GM23338 (cell line): ENCODE data around the gene WNT7A. TPM values are rescaled to one million over a fixed set of nuclear protein-coding genes. Genes with fewer than 3 reads are reported as not detected.

Experiments used
- ATAC-seq: fragments of 200-7000 bp; cut with Tn5 transposase; 3 replicates; pipeline ENCODE4 v1.9.1; 2020
- DNase-seq: peaks from one replicate; pipeline ENCODE4 v3.0.0-alpha.2; 2015; ENCODE audit warnings: low spot score
- H2AFZ ChIP-seq: fragments of 200-600 bp; sonication (generic); 2 replicates; pipeline ENCODE4 v1.8.0; 2016; ENCODE audit warnings: antibody characterized with exemption, mild to moderate bottlenecking, moderate library complexity
- H3F3A ChIP-seq: fragments of 200-600 bp; sonication (generic); replicated peaks from 2 replicates; pipeline ENCODE4 v1.8.0; 2017; ENCODE audit warnings: antibody characterized with exemption, mixed run types, low read depth
- H3K27ac ChIP-seq: fragments of 200-600 bp; sonication (generic); 2 replicates; pipeline ENCODE4 v1.6.1; 2016; ENCODE audit warnings: low read depth
- H3K27me3 ChIP-seq: fragments of 200-600 bp; sonication (generic); 2 replicates; pipeline ENCODE4 v1.8.0; 2016; ENCODE audit warnings: mild to moderate bottlenecking, mixed run types, moderate library complexity; ENCODE audit not compliant: insufficient read depth
- H3K36me3 ChIP-seq: fragments of 200-600 bp; sonication (generic); 2 replicates; pipeline ENCODE4 v1.8.0; 2016; ENCODE audit warnings: mild to moderate bottlenecking; ENCODE audit not compliant: insufficient read depth
- H3K4me1 ChIP-seq: fragments of 200-600 bp; sonication (generic); 2 replicates; pipeline ENCODE4 v1.8.0; 2016; ENCODE audit warnings: mild to moderate bottlenecking, moderate library complexity; ENCODE audit not compliant: insufficient read depth
- H3K4me2 ChIP-seq: fragments of 200-600 bp; sonication (generic); 2 replicates; pipeline ENCODE4 v1.7.1; 2017; ENCODE audit warnings: mixed run types
- H3K4me3 ChIP-seq: fragments of 200-600 bp; sonication (generic); 2 replicates; pipeline ENCODE4 v1.6.1; 2016; ENCODE audit warnings: mixed run types
- H3K79me2 ChIP-seq: fragments of 200-600 bp; sonication (generic); replicated peaks from 2 replicates; pipeline ENCODE4 v1.8.0; 2017; ENCODE audit warnings: mild to moderate bottlenecking; ENCODE audit not compliant: insufficient read depth
- H3K9me2 ChIP-seq: fragments of 200-600 bp; sonication (generic); 2 replicates; pipeline ENCODE4 v1.8.0; 2017; ENCODE audit not compliant: insufficient read depth
- H4K20me1 ChIP-seq: fragments of 200-600 bp; sonication (generic); replicated peaks from 2 replicates; pipeline ENCODE4 v1.8.0; 2017; ENCODE audit warnings: mild to moderate bottlenecking; ENCODE audit not compliant: insufficient read depth
- H3K27ac Mint-ChIP-seq: 2 replicates; pipeline ENCODE4 v1.8.0; 2020; ENCODE audit warnings: inconsistent platforms, mild to moderate bottlenecking, moderate library complexity, mixed read lengths
- H3K27me3 Mint-ChIP-seq: 3 replicates; pipeline ENCODE4 v1.8.0; 2022; ENCODE audit warnings: low read depth, mild to moderate bottlenecking, moderate library complexity, mixed read lengths, inconsistent platforms; ENCODE audit not compliant: insufficient read depth, poor library complexity
- H3K36me3 Mint-ChIP-seq: 3 replicates; pipeline ENCODE4 v1.8.0; 2021; ENCODE audit warnings: low read depth, mild to moderate bottlenecking, inconsistent platforms, moderate library complexity, mixed read lengths
- H3K4me1 Mint-ChIP-seq: 3 replicates; pipeline ENCODE4 v1.8.0; 2020; ENCODE audit warnings: mild to moderate bottlenecking, inconsistent platforms, mixed read lengths
- H3K4me3 Mint-ChIP-seq: 3 replicates; pipeline ENCODE4 v1.8.0; 2021; ENCODE audit warnings: moderate library complexity, mild to moderate bottlenecking, inconsistent platforms, mixed read lengths
- H3K9me3 Mint-ChIP-seq: 3 replicates; pipeline ENCODE4 v1.8.0; 2020; ENCODE audit warnings: moderate library complexity, mild to moderate bottlenecking, inconsistent platforms, mixed read lengths
- CTCF ChIP-seq, 2 experiments: fragments of 200-600 bp in 1 of 2; sonication (generic) in 1 of 2; conservative IDR thresholded peaks; 2 replicates each; pipeline versions ENCODE4 v1.5.1 to v1.6.1; 2016 to 2017; ENCODE audit warnings: antibody characterized with exemption in 2 of 2, low read depth in 2 of 2, mild to moderate bottlenecking in 2 of 2, moderate library complexity in 1 of 2
- ETS1 ChIP-seq: IDR thresholded peaks from 2 replicates; pipeline ENCODE4 v1.6.1; 2016; ENCODE audit warnings: antibody characterized with exemption
- EZH2 ChIP-seq: fragments of 200-600 bp; sonication (generic); IDR thresholded peaks from one replicate; pipeline ENCODE4 v1.8.0; 2017; ENCODE audit warnings: antibody characterized with exemption, mild to moderate bottlenecking, low read depth; ENCODE audit not compliant: unreplicated experiment
- EZH2phosphoT487 ChIP-seq: fragments of 200-600 bp; sonication (generic); IDR thresholded peaks from one replicate; pipeline ENCODE4 v1.8.1; 2018; ENCODE audit warnings: antibody characterized with exemption; ENCODE audit not compliant: unreplicated experiment
- JUNB ChIP-seq: IDR thresholded peaks from one replicate; pipeline ENCODE4 v1.6.1; 2016; ENCODE audit warnings: antibody characterized with exemption; ENCODE audit not compliant: unreplicated experiment
- NANOG ChIP-seq: IDR thresholded peaks from 2 replicates; pipeline ENCODE4 v1.6.1; 2016; ENCODE audit warnings: antibody characterized with exemption, borderline replicate concordance
- POLR2AphosphoS5 ChIP-seq: IDR thresholded peaks from 2 replicates; pipeline ENCODE4 v1.6.1; 2016; ENCODE audit warnings: antibody characterized with exemption, low read depth
- REST ChIP-seq: IDR thresholded peaks from one replicate; pipeline ENCODE4 v1.6.1; 2018; ENCODE audit warnings: antibody characterized with exemption; ENCODE audit not compliant: unreplicated experiment
- ZNF331 ChIP-seq: fragments of 250-450 bp; sonication (Bioruptor Pico); IDR thresholded peaks from 2 replicates; pipeline ENCODE4 v1.5.0; 2020; ENCODE audit warnings: low read depth, mild to moderate bottlenecking, moderate library complexity
- polyA plus RNA-seq: library from polyadenylated mRNA; unstranded; fragments of >200 nt; fragmentation: Nextera tagmentation; extraction: Ambion mirVana; gene quantifications from 2 replicates; pipeline ENCODE4 v1.2.1, GENCODE V29; 2016
- total RNA-seq: library from RNA; depleted of rRNA; stranded (reverse); fragments of >200 nt; shearing (Covaris generic); gene quantifications from 2 replicates; pipeline ENCODE4 v1.2.3, GENCODE V29; 2014

WNT7A gene
- total and polyA plus RNA-seq, 2 experiments from 2014 or later = not detected

DNA sequence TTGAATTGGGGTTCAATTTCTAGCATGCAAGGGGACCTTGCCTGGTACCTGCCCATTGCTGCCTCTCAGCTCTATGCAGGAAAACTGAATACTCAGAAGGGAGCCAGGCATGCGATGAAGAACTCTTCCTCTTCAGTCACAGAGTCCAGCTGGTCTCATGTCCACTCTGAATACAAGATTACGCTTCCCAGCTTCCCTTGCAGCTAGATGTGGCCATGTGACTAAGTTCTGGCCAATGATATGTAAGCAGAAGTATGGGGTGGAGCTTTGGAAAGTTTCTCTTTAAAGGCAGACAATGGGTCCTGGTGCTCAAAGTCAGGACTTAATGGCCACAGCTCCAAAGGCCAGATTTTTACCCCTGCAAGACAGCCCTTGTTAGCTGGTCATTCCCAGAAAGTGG is 9.0 kb downstream of the WNT7A start (continued):
- TF ChIP-seq POLR2AphosphoS5 = no peak
- TF ChIP-seq NANOG = no peak
- TF ChIP-seq REST = no peak
- no peak for TF ChIP-seq ETS1
- no peak for TF ChIP-seq JUNB
- TF ChIP-seq ZNF331 (CRISPR knock-in tag) = no peak
- no peak for TF ChIP-seq CTCF (conservative IDR thresholded peaks at IDR 0.05; ENCODE audit: low read depth in 2 of 2)
- no peak for TF ChIP-seq EZH2phosphoT487

DNA sequence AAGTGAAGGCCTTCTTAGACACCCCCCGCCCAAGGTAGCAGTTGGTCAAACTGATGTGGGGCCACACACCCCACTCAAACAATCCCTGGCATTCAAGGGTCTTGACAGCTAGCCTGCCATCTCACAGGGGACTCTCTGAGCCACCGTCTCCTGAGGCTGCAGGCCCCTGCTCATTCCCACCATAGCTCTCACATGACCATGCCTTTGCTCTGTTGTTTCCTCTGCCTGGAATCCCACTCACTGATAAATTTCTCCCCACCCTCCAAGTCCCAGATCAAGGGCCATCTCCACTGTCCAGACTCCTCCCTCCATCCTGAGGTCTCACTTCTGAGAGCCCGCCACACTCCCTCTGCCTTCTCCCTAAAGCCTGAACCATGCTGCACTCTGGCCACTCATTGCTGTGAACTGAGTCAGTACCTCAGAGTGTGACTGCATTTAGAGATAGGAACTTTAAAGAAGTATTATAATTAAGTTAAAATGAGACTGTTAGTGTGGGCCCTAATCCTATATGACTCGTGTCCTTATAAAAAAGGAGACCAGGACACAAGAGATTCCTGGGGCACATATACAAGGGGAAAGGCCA is 10.0 kb downstream of the WNT7A start:
- Mint-ChIP-seq H3K4me1 (peaks cover 26% of the 10 kb centered on the region), H3K9me3 (no peaks in the 10 kb centered on the region), H3K27me3 (peaks cover 21% of the 10 kb centered on the region), H3K4me3 (no peak overlapping the region), H3K27ac (no peak overlapping the region), H3K36me3 (no peaks in the 10 kb centered on the region)
- H3K4me1 ChIP-seq = peaks cover 7% of the 10 kb centered on the region
- no peaks in the 10 kb centered on the region; the same call in 1 of the 2 replicates for H3K9me2 ChIP-seq
- H3K4me3 ChIP-seq = no peak overlapping the region
- no peak overlapping the region for H3K27ac ChIP-seq
- TF ChIP-seq NANOG (no peak), CTCF (conservative IDR thresholded peaks at IDR 0.05; ENCODE audit: low read depth in 2 of 2) (no peak), ZNF331 (CRISPR knock-in tag) (no peak), EZH2 (no peak), POLR2AphosphoS5 (no peak), ETS1 (no peak), EZH2phosphoT487 (no peak), REST (no peak)
- no peaks in the 10 kb centered on the region for H3F3A ChIP-seq
- H3K79me2 ChIP-seq = no peaks in the 10 kb centered on the region
- no peak for ATAC-seq
- H3K36me3 ChIP-seq = no peaks in the 10 kb centered on the region
- DNase-seq = no peak
- H2AFZ ChIP-seq = no peak overlapping the region
- no peak overlapping the region for H3K4me2 ChIP-seq
- no peaks in the 10 kb centered on the region for H3K27me3 ChIP-seq
- H4K20me1 ChIP-seq = no peaks in the 10 kb centered on the region
